HT-29 (cell line): Measurements from ENCODE around the gene PRKACG. TPM values are rescaled to one million over a fixed set of nuclear protein-coding genes. Genes with fewer than 3 reads are reported as not detected.
A peak's percentile ranks its signal among the peaks of the same experiment; 100 is the strongest.
"Not testable (repeated sequence)": the region's sequence is repeated elsewhere in the genome, so short reads cannot be mapped to it uniquely, and the experiment has no call there.

Experiments used
- DNase-seq: peaks from one replicate; pipeline ENCODE4 v3.0.0-alpha.2; 2015; ENCODE audit warnings: low spot score
- total RNA-seq: library from RNA; depleted of rRNA; stranded (reverse); fragments of >200 nt; shearing (Covaris generic); gene quantifications from 2 replicates; pipeline ENCODE4 v1.2.3, GENCODE V29; 2014; rRNA removed

Gene PRKACG
- not detected in 2 replicates for total RNA-seq

DNA sequence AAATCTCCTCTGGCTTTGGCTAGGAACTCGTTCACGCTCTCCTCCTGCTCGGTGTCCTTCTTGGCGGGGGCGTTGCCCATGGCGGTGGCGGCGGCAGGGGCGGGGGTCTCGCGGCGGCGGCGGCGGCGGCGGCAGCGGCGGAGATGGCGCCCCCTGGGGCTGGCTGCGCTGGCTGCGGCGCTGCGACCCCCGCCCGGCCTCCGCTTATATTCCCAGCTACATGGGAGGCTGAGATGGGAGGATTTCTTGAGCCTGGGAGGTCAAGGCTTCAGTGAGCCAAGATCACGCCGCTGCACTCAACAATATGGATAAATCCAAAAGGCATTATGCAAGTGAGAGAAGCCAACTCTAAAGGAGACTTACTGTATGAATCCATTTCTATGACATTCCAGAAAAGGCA, at the start of gene PRKACG:
PRKACG (minus strand) TSS at position 101 of the 400 bp plus-strand sequence; CDS start at position 80, 21 bp downstream.
- no peak for DNase-seq

DNA sequence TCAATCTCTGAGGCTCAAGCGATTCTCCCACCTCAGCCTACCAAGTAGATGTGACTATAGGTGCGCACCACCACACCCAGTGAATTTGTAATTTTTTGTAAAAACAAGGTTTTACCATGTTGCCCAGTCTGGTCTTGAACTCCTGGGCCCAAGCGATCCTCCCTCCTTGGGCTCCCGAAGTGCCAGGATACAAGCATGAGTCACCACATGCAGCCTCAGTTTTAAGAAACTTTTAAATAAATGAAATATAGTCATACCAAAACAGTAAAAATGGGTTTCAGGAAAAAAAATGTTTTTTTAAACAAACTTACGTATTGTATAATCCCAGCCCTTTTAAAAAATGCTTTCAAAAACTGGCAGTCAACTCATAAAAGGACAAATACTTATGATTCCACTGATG, 48.3 kb upstream of the PRKACG start:
- DNase-seq: no peak

DNA sequence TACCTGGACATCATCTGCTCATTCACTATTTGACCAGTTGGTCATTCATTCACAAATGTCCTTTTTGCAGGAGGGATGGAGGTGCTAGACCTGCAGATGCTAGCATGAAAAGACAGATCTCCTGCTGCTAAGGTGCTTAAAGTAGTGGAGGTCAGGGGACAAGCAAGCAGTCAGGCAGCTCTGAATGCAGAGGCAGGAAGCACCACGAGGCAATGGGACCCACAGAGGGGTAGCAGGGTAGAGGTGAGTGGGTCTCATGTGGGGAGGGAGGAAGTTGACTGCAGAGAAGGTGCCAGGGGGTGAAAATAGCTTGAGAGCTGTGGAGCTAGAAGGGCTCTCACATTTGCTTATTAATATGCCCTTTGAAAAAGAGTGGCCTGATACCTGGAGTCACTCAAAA, 46.9 kb upstream of the PRKACG start:
- no peak for DNase-seq

DNA sequence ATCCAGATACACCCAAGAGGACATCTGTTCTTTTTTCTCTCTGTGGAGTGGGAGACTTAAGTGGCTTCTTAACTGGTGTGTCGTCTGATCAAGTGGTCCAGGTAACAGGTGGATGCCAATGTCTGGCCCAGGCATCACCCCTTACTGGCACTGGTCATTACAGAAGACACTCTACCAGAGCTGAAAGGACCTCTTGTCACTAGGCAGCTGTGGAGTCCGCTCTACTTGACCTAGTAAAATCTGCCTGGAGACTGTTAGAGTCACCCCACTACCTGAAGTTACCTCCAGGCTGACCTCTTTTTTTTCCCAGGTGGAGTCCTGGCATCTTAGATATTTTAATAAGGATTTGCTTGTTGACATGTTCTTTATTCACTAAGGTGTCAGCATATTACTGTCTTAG, 44.2 kb upstream of the PRKACG start:
- no peak for DNase-seq

DNA sequence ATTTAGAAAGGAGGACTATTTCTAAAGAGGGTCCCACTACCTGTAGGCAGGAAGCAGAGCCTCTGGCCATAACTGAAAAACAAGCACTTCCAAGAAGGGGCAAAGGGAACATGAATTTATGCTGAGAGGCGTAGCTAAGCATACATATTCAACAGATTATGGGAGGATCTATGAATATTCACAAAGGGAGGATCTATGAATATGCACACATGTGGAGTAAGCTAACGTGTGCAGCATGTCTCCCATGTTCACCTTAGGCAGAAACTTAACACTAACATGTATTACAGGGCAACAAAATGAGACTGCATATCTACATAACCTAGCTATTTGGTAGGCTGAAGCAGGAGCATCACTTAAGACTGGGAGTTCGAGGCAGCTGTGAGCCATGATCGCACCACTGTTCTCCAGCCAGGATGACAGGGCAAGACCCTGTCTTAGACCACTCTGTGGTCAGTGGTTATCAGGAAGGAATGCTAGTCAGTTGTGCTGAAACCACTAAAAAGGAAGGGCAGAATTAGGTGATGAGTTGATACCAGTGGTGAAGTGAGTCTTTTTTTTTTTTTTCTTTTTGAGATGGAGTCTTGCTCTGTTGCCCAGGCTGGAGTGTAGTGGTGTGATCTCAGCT, 42.4 kb upstream of the PRKACG start:
- no peak for DNase-seq

DNA sequence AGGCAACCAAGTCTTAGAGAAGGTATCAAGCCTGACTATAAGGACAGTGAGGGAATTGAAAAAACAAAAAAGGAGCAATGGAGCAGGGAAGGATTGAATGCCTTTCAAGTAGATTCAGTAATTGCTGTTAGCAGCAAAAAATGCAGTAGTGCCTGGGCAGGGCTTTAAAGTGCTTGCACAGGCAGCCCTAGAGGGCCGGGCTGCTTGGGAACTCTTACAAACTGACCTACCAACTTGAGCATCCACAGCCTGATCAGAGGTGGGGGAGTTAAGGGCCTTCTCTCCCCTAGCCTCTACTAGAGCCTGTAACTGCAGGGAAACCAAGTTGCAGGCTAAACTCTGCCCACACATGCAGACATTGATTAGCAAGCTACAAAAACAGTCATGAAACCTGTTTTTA, 41.1 kb upstream of the PRKACG start:
- DNase-seq: no peak

DNA sequence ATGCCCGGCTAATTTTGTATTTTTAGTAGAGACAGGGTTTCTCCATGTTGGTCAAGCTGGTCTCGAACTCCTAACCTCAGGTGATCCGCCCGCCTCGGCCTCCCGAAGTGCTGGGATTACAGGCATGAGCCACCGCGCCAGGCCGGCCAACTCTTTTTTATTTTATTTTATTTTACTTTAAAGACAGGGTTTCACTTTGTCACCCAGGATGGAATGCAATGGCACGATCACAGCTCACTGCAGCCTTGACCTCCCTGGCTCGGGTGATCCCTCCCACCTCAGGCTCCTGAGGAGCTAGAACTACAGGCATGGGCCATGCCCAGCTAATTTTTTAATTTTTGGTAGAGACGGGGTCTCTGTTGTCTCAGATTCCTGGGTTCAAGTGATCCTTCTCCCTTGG, 37.0 kb upstream of the PRKACG start:
- not testable (repeated sequence) for DNase-seq

- DNase-seq: no peak
Measured at GRCh38 chr9:69049094-69049493, 35.2 kb upstream of the PRKACG start.

DNA sequence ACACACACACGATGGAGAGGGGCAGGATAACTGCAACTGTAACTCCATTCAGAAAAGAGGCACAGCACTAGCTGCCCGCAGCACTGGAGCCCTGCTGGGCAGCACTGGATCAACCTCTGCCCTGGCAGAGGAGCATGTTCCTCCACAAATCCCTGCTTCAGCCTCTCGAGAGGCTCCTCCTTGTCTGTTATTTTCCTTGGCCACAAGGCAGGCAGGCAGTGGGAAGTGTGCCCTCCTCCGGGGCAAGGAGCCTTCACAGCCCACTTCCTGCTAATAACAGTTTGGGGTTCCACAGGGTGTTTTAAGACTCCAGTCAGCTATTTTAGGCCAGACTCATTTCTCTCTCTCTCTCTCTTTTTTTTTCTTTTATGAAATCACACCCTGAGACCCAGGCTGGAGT, 33.5 kb upstream of the PRKACG start:
- DNase-seq: no peak

GRCh38 chr9:69046723-69047122, 32.8 kb upstream of the PRKACG start:
- DNase-seq: no peak

- no peak for DNase-seq
Measured at GRCh38 chr9:69045821-69046220, 31.9 kb upstream of the PRKACG start.

- peak; percentile 47 for DNase-seq
Measured at GRCh38 chr9:69044240-69045219, 30.6 kb upstream of the PRKACG start.

DNA sequence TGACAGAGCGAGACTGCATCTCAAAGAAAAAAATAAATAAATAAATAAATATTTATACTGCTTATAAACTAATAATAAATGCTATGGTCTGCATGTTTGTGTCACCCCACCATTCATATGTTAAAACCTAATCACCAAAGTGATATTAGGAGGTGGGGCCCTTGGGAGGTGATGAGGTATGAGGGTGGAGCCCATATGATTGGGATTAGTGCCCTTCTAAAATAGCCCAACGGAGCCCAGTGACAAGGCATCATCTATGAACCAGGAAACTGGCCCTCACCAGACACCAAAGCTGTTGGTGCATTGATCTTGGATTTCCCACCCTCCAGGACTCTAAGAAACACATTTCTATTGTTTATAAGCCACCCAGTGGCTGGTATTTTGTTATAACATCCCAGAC, 26.7 kb upstream of the PRKACG start:
- DNase-seq: no peak

- no peak for DNase-seq
Measured at GRCh38 chr9:69036799-69037198, 22.9 kb upstream of the PRKACG start.

DNA sequence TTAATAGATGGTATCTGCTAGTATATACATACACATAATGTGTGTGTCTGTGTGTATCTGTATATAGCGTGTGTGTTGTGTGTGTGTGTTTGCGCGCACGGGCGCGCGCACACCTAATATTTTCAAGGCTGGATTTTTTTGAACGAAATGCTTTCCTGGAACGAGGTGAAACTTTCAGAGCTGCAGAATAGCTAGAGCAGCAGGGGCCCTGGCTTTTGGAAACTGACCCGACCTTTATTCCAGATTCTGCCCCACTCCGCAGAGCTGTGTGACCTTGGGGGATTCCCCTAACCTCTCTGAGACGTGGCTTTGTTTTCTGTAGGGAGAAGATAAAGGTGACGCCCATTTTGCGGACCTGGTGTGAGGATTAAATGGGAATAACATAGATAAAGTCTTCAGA, 22.4 kb upstream of the PRKACG start:
- peak; percentile 7 for DNase-seq

DNA sequence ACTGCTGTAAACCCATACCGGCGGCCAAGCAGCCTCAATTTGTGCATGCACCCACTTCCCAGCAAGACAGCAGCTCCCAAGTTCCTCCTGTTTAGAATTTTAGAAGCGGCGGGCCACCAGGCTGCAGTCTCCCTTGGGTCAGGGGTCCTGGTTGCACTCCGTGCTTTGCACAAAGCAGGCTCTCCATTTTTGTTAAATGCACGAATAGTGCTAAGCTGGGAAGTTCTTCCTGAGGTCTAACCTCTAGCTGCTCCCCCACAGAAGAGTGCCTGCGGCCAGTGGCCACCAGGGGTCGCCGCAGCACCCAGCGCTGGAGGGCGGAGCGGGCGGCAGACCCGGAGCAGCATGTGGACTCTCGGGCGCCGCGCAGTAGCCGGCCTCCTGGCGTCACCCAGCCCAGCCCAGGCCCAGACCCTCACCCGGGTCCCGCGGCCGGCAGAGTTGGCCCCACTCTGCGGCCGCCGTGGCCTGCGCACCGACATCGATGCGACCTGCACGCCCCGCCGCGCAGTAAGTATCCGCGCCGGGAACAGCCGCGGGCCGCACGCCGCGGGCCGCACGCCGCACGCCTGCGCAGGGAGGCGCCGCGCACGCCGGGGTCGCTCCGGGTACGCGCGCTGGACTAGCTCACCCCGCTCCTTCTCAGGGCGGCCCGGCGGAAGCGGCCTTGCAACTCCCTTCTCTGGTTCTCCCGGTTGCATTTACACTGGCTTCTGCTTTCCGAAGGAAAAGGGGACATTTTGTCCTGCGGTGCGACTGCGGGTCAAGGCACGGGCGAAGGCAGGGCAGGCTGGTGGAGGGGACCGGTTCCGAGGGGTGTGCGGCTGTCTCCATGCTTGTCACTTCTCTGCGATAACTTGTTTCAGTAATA, 21.8 kb upstream of the PRKACG start, which contains the start of gene FXN:
FXN (plus strand) TSS at position 315 of the 871 bp plus-strand sequence; CDS start at position 346, 31 bp downstream.
- peak; percentile 82 for DNase-seq

- no peak for DNase-seq
Measured at GRCh38 chr9:69034071-69034470, 20.2 kb upstream of the PRKACG start.

DNA sequence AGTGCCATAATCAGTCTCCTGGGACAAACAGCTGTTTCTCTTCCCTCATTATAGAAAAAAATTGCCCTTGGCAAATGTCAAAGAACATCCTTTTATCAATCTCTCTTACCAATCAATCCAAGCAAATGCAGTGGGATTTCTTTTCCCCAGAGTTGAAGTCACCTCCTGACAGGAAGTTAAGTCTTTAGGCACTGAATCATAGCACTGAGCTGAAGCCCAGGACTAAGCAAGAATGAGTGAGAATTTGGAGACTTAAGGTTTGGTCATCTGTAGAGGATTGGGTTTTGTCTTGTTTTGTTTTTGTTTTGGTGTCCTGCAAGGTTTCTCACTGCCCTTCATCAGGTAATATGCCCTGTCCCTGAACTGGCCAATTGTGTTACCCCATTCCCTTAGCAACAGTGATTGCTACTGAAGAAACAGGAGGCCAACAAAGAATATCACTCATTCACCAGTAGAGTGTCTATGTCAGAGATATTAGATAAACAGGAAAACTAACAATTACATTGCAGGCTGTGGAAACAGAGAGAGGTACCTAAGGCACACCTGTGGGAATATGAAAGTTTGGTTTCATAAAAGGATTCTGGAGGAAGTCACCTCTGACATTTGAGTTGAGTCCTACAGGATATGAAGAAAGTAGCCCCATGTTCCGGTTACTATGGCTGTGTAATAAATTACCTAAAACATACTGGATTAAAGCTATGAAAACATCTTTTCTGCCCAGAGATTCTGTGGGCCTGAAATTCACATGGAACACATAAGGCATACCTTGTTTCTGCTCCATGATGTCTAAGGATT, 17.1 kb upstream of the PRKACG start:
- DNase-seq: no peak

GRCh38 chr9:69029535-69029934, 15.6 kb upstream of the PRKACG start:
- DNase-seq: no peak

DNA sequence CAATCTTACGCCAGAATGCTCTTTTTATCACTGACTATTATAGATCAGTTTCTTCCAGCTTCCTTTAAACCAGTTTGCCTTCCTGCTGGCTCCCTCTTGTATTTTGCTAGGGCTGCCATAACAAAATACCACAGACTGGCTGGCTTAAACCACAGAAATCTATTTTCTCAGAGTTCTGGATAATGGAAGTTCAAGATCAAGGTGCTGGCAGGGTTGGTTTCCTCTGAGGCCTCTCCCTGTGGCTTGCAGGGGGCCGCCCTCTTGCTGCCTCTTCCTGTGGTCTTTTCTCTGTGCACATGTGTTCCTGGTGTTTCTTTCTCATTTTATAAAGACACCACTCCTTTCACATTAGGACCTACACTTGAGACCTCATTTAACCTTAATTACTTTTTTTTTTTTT, 14.8 kb upstream of the PRKACG start:
- no peak for DNase-seq
